A673 (cell line): ENCODE data around the gene OR52K1. TPM values are rescaled to one million over a fixed set of nuclear protein-coding genes. Genes with fewer than 3 reads are reported as not detected.

ENCODE experiments used
- BruUV-seq: library from RNA; stranded (reverse); fragments of 400-500 nt; replicated peaks from 2 replicates; lab custom pipeline; 2021; lab: Mats Ljungman, UMichigan
- CTCF ChIA-PET: fragments of 300-600 bp; sonication (Branson Sonifier 250); formaldehyde crosslinking; loops from one replicate; lab custom pipeline; 2022; ENCODE audit warnings: antibody characterized with exemption; lab: Charles Lee
- POLR2A ChIA-PET: fragments of 300-600 bp; sonication (Branson Sonifier 250); formaldehyde crosslinking; loops from one replicate; lab custom pipeline; 2022; ENCODE audit warnings: antibody characterized with exemption; ENCODE audit not compliant: low non-redundant PET; lab: Charles Lee
- DNase-seq: peaks from one replicate; pipeline ENCODE4 v3.0.0-alpha.2; 2015; ENCODE audit warnings: low spot score
- H3K27ac ChIP-seq: fragments of 200-600 bp; sonication (generic); 2 replicates; pipeline ENCODE4 v1.5.1; 2016; ENCODE audit warnings: mixed run types, low read depth, mild to moderate bottlenecking, mixed read lengths, antibody characterized with exemption, low read length; ENCODE audit not compliant: poor library complexity, severe bottlenecking
- H3K27me3 ChIP-seq: fragments of 200-600 bp; sonication (generic); replicated peaks from 2 replicates; pipeline ENCODE4 v1.6.1; 2017; ENCODE audit warnings: mixed run types, low read depth, mild to moderate bottlenecking, mixed read lengths, antibody characterized with exemption, low read length; ENCODE audit not compliant: insufficient read depth, poor library complexity
- H3K36me3 ChIP-seq: fragments of 200-600 bp; sonication (generic); 2 replicates; pipeline ENCODE4 v1.6.1; 2016; ENCODE audit warnings: mixed run types, mild to moderate bottlenecking, mixed read lengths, antibody characterized with exemption, low read length; ENCODE audit not compliant: insufficient read depth, poor library complexity, severe bottlenecking
- H3K4me1 ChIP-seq: fragments of 200-600 bp; sonication (generic); 2 replicates; pipeline ENCODE4 v1.6.1; 2017; ENCODE audit warnings: mixed run types, mild to moderate bottlenecking, mixed read lengths, antibody characterized with exemption, low read length; ENCODE audit not compliant: insufficient read depth, poor library complexity, severe bottlenecking
- H3K4me3 ChIP-seq: fragments of 200-600 bp; sonication (generic); 2 replicates; pipeline ENCODE4 v1.5.1; 2016; ENCODE audit warnings: low read depth, mixed run types, mild to moderate bottlenecking, mixed read lengths, low read length; ENCODE audit not compliant: poor library complexity, severe bottlenecking
- H3K9me3 ChIP-seq: fragments of 200-600 bp; sonication (generic); 2 replicates; pipeline ENCODE4 v1.6.1; 2016; ENCODE audit warnings: mixed run types, low read depth, mild to moderate bottlenecking, mixed read lengths, antibody characterized with exemption, low read length; ENCODE audit not compliant: poor library complexity, severe bottlenecking
- CTCF ChIP-seq: fragments of 300-800, 200-600 bp; sonication (generic); conservative IDR thresholded peaks from 2 replicates; pipeline ENCODE4 v1.5.1; 2017; ENCODE audit warnings: low read depth, mild to moderate bottlenecking, antibody characterized with exemption, low read length, moderate library complexity, mixed read lengths
- EZH2 ChIP-seq: fragments of 200-600 bp; sonication (generic); IDR thresholded peaks from 2 replicates; pipeline ENCODE4 v1.6.1; 2017; ENCODE audit warnings: borderline replicate concordance, low read depth, mild to moderate bottlenecking, mixed read lengths, antibody characterized with exemption, low read length; ENCODE audit not compliant: poor library complexity, severe bottlenecking
- intact Hi-C: fragments of 100-400 bp; cut with micrococcal nuclease; formaldehyde crosslinking; loops from one replicate; pipeline ENCODE4 v1.10.0; 2022; ENCODE audit not compliant: unreplicated experiment
- total RNA-seq: library from RNA; stranded (reverse); gene quantifications from 2 replicates; pipeline ENCODE4 v1.2.3, GENCODE V29; 2021

The OR52K1 gene
- total RNA-seq, 1 experiment from 2014 or later: not detected

- BruUV-seq: no TSS peak
- TF ChIP-seq CTCF (no peak), EZH2 (no peak)
- H3K9me3 ChIP-seq: no peaks in the 10 kb centered on the region
- no peak overlapping the region for H3K27ac ChIP-seq
- H3K27me3 ChIP-seq: peaks cover 29% of the 10 kb centered on the region
- CTCF ChIA-PET: no interaction called here
- POLR2A ChIA-PET: no interaction called here
- DNase-seq: no peak
- no peaks in the 10 kb centered on the region for H3K4me1 ChIP-seq
- no peak overlapping the region for H3K4me3 ChIP-seq
- intact Hi-C loops: no loop called here
- no peaks in the 10 kb centered on the region for H3K36me3 ChIP-seq
These were observed 14.3 kb downstream of the OR52K1 start for GRCh38 chr11:4496557-4497248.

GRCh38 chr11:4508886-4509285, 26.4 kb downstream of the OR52K1 start:
- intact Hi-C loops: no loop called here
- DNase-seq: no peak
- ChIA-PET CTCF (no interaction called here), POLR2A (no interaction called here)
- Histone ChIP-seq H3K4me1 (peaks cover 13% of the 10 kb centered on the region), H3K9me3 (no peaks in the 10 kb centered on the region), H3K27me3 (no peaks in the 10 kb centered on the region), H3K4me3 (no peak overlapping the region), H3K27ac (no peak overlapping the region), H3K36me3 (no peaks in the 10 kb centered on the region)
- BruUV-seq: no TSS peak
- TF ChIP-seq EZH2: no peak
- no peak for TF ChIP-seq CTCF

GRCh38 chr11:4511282-4512245, 29.1 kb downstream of the OR52K1 start:
- DNase-seq: peak; percentile 33
- CTCF ChIA-PET: no interaction called here
- POLR2A ChIA-PET: no interaction called here

More at GRCh38 chr11:4511282-4512245, 29.1 kb downstream of the OR52K1 start:
- Histone ChIP-seq H3K4me3 (no peak overlapping the region), H3K9me3 (no peaks in the 10 kb centered on the region), H3K4me1 (peaks cover 13% of the 10 kb centered on the region), H3K27me3 (no peaks in the 10 kb centered on the region), H3K27ac (no peak overlapping the region), H3K36me3 (no peaks in the 10 kb centered on the region)
- TF ChIP-seq EZH2 (no peak), CTCF (no peak)
- intact Hi-C loops: no loop called here
- no TSS peak for BruUV-seq
